ENCODE data around the gene FOXC1. TPM values are rescaled to one million over a fixed set of nuclear protein-coding genes. Genes with fewer than 3 reads are reported as not detected.

Gene FOXC1
- total and polyA plus RNA-seq, 9 of the 15 experiments (the other 6 are each of a cell fraction or from before 2014, with no cell fraction given), result not detected

GRCh38 chr6:1630771-1631217, 21.1 kb downstream of the FOXC1 start (continued):
- TF ChIP-seq, protein P1, sequence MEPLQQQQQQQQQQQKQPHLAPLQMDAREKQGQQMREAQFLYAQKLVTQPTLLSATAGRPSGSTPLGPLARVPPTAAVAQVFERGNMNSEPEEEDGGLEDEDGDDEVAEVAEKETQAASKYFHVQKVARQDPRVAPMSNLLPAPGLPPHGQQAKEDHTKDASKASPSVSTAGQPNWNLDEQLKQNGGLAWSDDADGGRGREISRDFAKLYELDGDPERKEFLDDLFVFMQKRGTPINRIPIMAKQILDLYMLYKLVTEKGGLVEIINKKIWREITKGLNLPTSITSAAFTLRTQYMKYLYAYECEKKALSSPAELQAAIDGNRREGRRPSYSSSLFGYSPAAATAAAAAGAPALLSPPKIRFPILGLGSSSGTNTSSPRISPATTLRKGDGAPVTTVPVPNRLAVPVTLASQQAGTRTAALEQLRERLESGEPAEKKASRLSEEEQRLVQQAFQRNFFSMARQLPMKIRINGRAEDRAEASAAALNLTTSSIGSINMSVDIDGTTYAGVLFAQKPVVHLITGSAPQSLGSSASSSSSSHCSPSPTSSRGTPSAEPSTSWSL (CRISPR knock-in tag; IDR thresholded peaks at IDR 0.05; ENCODE audit: borderline replicate concordance), result no peak
- no peak for TF ChIP-seq POLR2AphosphoS2 (IDR thresholded peaks at IDR 0.05; ENCODE audit: low read length)
- TF ChIP-seq TAF7 (tag; IDR thresholded peaks at IDR 0.05), result no peak
- TF ChIP-seq EP300 (IDR thresholded peaks at IDR 0.05; ENCODE audit: low read length), result peak; percentile 37; the same call in 1 of the 2 replicates
- no peak for TF ChIP-seq E2F1 (CRISPR knock-in tag; IDR thresholded peaks at IDR 0.05)
- 0 out of 2 replicates have a peak, but pooled peaks have one; percentile 25 for TF ChIP-seq GATAD2B (IDR thresholded peaks at IDR 0.05; ENCODE audit: borderline replicate concordance)
- TF ChIP-seq, protein P2, sequence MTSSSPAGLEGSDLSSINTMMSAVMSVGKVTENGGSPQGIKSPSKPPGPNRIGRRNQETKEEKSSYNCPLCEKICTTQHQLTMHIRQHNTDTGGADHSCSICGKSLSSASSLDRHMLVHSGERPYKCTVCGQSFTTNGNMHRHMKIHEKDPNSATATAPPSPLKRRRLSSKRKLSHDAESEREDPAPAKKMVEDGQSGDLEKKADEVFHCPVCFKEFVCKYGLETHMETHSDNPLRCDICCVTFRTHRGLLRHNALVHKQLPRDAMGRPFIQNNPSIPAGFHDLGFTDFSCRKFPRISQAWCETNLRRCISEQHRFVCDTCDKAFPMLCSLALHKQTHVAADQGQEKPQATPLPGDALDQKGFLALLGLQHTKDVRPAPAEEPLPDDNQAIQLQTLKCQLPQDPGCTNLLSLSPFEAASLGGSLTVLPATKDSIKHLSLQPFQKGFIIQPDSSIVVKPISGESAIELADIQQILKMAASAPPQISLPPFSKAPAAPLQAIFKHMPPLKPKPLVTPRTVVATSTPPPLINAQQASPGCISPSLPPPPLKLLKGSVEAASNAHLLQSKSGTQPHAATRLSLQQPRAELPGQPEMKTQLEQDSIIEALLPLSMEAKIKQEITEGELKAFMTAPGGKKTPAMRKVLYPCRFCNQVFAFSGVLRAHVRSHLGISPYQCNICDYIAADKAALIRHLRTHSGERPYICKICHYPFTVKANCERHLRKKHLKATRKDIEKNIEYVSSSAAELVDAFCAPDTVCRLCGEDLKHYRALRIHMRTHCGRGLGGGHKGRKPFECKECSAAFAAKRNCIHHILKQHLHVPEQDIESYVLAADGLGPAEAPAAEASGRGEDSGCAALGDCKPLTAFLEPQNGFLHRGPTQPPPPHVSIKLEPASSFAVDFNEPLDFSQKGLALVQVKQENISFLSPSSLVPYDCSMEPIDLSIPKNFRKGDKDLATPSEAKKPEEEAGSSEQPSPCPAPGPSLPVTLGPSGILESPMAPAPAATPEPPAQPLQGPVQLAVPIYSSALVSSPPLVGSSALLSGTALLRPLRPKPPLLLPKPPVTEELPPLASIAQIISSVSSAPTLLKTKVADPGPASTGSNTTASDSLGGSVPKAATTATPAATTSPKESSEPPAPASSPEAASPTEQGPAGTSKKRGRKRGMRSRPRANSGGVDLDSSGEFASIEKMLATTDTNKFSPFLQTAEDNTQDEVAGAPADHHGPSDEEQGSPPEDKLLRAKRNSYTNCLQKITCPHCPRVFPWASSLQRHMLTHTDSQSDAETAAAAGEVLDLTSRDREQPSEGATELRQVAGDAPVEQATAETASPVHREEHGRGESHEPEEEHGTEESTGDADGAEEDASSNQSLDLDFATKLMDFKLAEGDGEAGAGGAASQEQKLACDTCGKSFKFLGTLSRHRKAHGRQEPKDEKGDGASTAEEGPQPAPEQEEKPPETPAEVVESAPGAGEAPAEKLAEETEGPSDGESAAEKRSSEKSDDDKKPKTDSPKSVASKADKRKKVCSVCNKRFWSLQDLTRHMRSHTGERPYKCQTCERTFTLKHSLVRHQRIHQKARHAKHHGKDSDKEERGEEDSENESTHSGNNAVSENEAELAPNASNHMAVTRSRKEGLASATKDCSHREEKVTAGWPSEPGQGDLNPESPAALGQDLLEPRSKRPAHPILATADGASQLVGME (CRISPR knock-in tag; IDR thresholded peaks at IDR 0.05), result no peak
- no peak; a peak in 1 of 4 replicates for TF ChIP-seq RCOR1 (IDR thresholded peaks at IDR 0.05; ENCODE audit: borderline replicate concordance in 1 of 2, low read depth in 2 of 2, low read length in 2 of 2)
- no peak for TF ChIP-seq ZKSCAN8 (CRISPR knock-in tag; IDR thresholded peaks at IDR 0.05)
- TF ChIP-seq ZNF277 (CRISPR knock-in tag; IDR thresholded peaks at IDR 0.05; ENCODE audit: borderline replicate concordance), result no peak
- no peak for TF ChIP-seq SRF (CRISPR knock-in tag; IDR thresholded peaks at IDR 0.05)
- TF ChIP-seq BMI1 (IDR thresholded peaks at IDR 0.05; ENCODE audit: low read length), result no peak
- no peak for TF ChIP-seq ZNF830 (CRISPR knock-in tag; IDR thresholded peaks at IDR 0.05)
- TF ChIP-seq ETV6 (IDR thresholded peaks at IDR 0.05; ENCODE audit: borderline replicate concordance in 1 of 2, low read depth in 2 of 2, low read length in 1 of 2), result no peak
- TF ChIP-seq ETV6 (CRISPR knock-in tag; IDR thresholded peaks at IDR 0.05; ENCODE audit: borderline replicate concordance), result no peak
- 0 out of 2 replicates have a peak, but pooled peaks have one; percentile 22 for TF ChIP-seq SP1 (CRISPR knock-in tag; IDR thresholded peaks at IDR 0.05)
- no peak for TF ChIP-seq ZNF584 (CRISPR knock-in tag; IDR thresholded peaks at IDR 0.05; ENCODE audit: low read depth)

Data from K562 (cell line).